ENCODE results near the gene CD300LG.

Gene CD300LG

GRCh38 chr17:43871946-43872690, 25.1 kb downstream of the CD300LG start:
- TF ChIP-seq CTCF (IDR thresholded peaks at IDR 0.05; ENCODE audit: unreplicated experiment in 3 of 3): no peak
- Mint-ChIP-seq H3K9me3 (no peaks in the 10 kb centered on the region), H3K4me3 (no peak overlapping the region), H3K4me1 (no peaks in the 10 kb centered on the region), H3K27me3 (ENCODE audit: low read depth) (peaks cover 17% of the 10 kb centered on the region), H3K36me3 (ENCODE audit: low read depth) (no peaks in the 10 kb centered on the region), H3K27ac (no peak overlapping the region)

GRCh38 chr17:43873091-43873490, 26.1 kb downstream of the CD300LG start:
- H3K27ac Mint-ChIP-seq: no peak overlapping the region
- peaks cover 16% of the 10 kb centered on the region for H3K27me3 Mint-ChIP-seq (ENCODE audit: low read depth)
- no peak for TF ChIP-seq CTCF (IDR thresholded peaks at IDR 0.05; ENCODE audit: unreplicated experiment in 3 of 3)
- H3K4me1 Mint-ChIP-seq: no peaks in the 10 kb centered on the region
- no peaks in the 10 kb centered on the region for H3K36me3 Mint-ChIP-seq (ENCODE audit: low read depth)
- H3K9me3 Mint-ChIP-seq: no peaks in the 10 kb centered on the region
- H3K4me3 Mint-ChIP-seq: no peak overlapping the region

GRCh38 chr17:43873815-43874214, 26.8 kb downstream of the CD300LG start:
- peaks cover 3% of the 10 kb centered on the region for H3K4me1 Mint-ChIP-seq
- H3K27me3 Mint-ChIP-seq (ENCODE audit: low read depth): peaks cover 12% of the 10 kb centered on the region
- no peaks in the 10 kb centered on the region for H3K9me3 Mint-ChIP-seq
- no peak for TF ChIP-seq CTCF (IDR thresholded peaks at IDR 0.05; ENCODE audit: unreplicated experiment in 3 of 3)
- no peaks in the 10 kb centered on the region for H3K36me3 Mint-ChIP-seq (ENCODE audit: low read depth)
- no peak overlapping the region for H3K27ac Mint-ChIP-seq
- no peak overlapping the region for H3K4me3 Mint-ChIP-seq

- Mint-ChIP-seq H3K4me3 (no peak overlapping the region), H3K27ac (no peak overlapping the region), H3K9me3 (no peaks in the 10 kb centered on the region), H3K27me3 (ENCODE audit: low read depth) (peaks cover 12% of the 10 kb centered on the region), H3K4me1 (peaks cover 8% of the 10 kb centered on the region), H3K36me3 (ENCODE audit: low read depth) (no peaks in the 10 kb centered on the region)
- no peak for TF ChIP-seq CTCF (IDR thresholded peaks at IDR 0.05; ENCODE audit: unreplicated experiment in 3 of 3)
Observed at GRCh38 chr17:43874293-43874692, 27.3 kb downstream of the CD300LG start.

- no peak for TF ChIP-seq CTCF (IDR thresholded peaks at IDR 0.05; ENCODE audit: unreplicated experiment in 3 of 3)
- H3K27me3 Mint-ChIP-seq (ENCODE audit: low read depth): peaks cover 7% of the 10 kb centered on the region
- H3K9me3 Mint-ChIP-seq: no peaks in the 10 kb centered on the region
- H3K36me3 Mint-ChIP-seq (ENCODE audit: low read depth): no peaks in the 10 kb centered on the region
- H3K4me3 Mint-ChIP-seq: no peak overlapping the region
- no peak overlapping the region for H3K27ac Mint-ChIP-seq
- H3K4me1 Mint-ChIP-seq: peaks cover 15% of the 10 kb centered on the region
Observed at GRCh38 chr17:43875476-43876147, 28.6 kb downstream of the CD300LG start.

GRCh38 chr17:43877031-43877430, 30.1 kb downstream of the CD300LG start:
- Mint-ChIP-seq H3K9me3 (no peaks in the 10 kb centered on the region), H3K4me3 (no peak overlapping the region), H3K36me3 (ENCODE audit: low read depth) (no peaks in the 10 kb centered on the region), H3K27ac (no peak overlapping the region), H3K4me1 (peaks cover 15% of the 10 kb centered on the region), H3K27me3 (ENCODE audit: low read depth) (peaks cover 3% of the 10 kb centered on the region)
- no peak for TF ChIP-seq CTCF (IDR thresholded peaks at IDR 0.05; ENCODE audit: unreplicated experiment in 3 of 3)
